Measurements from ENCODE around the gene SWT1.

SWT1 gene

GRCh38 chr1:185151215-185151614 is 5.8 kb upstream of the SWT1 start:
- peaks cover 3% of the 10 kb centered on the region for H4K20me1 ChIP-seq (ENCODE audit: insufficient read depth, low read length, poor library complexity, severe bottlenecking)
- no peaks in the 10 kb centered on the region for H3K9me3 ChIP-seq (ENCODE audit: insufficient read depth, low read depth, low read length)
- no peak overlapping the region for H3K4me3 ChIP-seq (ENCODE audit: low read length, poor library complexity, severe bottlenecking)
- H2AFZ ChIP-seq (ENCODE audit: low read length) = no peak overlapping the region
- H3K9me2 ChIP-seq (replicated peaks; ENCODE audit: low read depth, low read length) = no peaks in the 10 kb centered on the region
- no peaks in the 10 kb centered on the region; the same call in 1 of the 2 replicates for H3K36me3 ChIP-seq (ENCODE audit: insufficient read depth, low read length)
- H3K9ac ChIP-seq (ENCODE audit: low read depth, low read length, poor library complexity, severe bottlenecking) = no peak overlapping the region
- peaks cover 28% of the 10 kb centered on the region for H3K4me1 ChIP-seq (ENCODE audit: insufficient read depth, low read length, poor library complexity, severe bottlenecking)
- H3K79me2 ChIP-seq (ENCODE audit: insufficient read depth, low read length) = peaks cover 15% of the 10 kb centered on the region
- no peaks in the 10 kb centered on the region for H3K27me3 ChIP-seq (ENCODE audit: insufficient read depth, low read length, poor library complexity, severe bottlenecking)
- TF ChIP-seq CTCF (conservative IDR thresholded peaks at IDR 0.05; ENCODE audit: low read length) = no peak
- no peak for TF ChIP-seq EZH2phosphoT487 (IDR thresholded peaks at IDR 0.05; ENCODE audit: borderline replicate concordance)
- no peak overlapping the region for H3K4me2 ChIP-seq (ENCODE audit: low read depth, low read length, poor library complexity, severe bottlenecking)
- H3F3A ChIP-seq (ENCODE audit: low read depth) = no peaks in the 10 kb centered on the region

- H3K4me3 ChIP-seq (ENCODE audit: low read length, poor library complexity, severe bottlenecking) = no peak overlapping the region
- H3K9me2 ChIP-seq (replicated peaks; ENCODE audit: low read depth, low read length) = no peaks in the 10 kb centered on the region
- no peak overlapping the region for H2AFZ ChIP-seq (ENCODE audit: low read length)
- H3K27me3 ChIP-seq (ENCODE audit: insufficient read depth, low read length, poor library complexity, severe bottlenecking) = no peaks in the 10 kb centered on the region
- no peaks in the 10 kb centered on the region for H3K9me3 ChIP-seq (ENCODE audit: insufficient read depth, low read depth, low read length)
- TF ChIP-seq CTCF (conservative IDR thresholded peaks at IDR 0.05; ENCODE audit: low read length) (no peak), EZH2phosphoT487 (IDR thresholded peaks at IDR 0.05; ENCODE audit: borderline replicate concordance) (no peak)
- H3K79me2 ChIP-seq (ENCODE audit: insufficient read depth, low read length) = peaks cover 19% of the 10 kb centered on the region
- no peak overlapping the region for H3K9ac ChIP-seq (ENCODE audit: low read depth, low read length, poor library complexity, severe bottlenecking)
- no peaks in the 10 kb centered on the region for H3F3A ChIP-seq (ENCODE audit: low read depth)
- peaks cover 6% of the 10 kb centered on the region for H4K20me1 ChIP-seq (ENCODE audit: insufficient read depth, low read length, poor library complexity, severe bottlenecking)
- no peaks in the 10 kb centered on the region; the same call in 1 of the 2 replicates for H3K36me3 ChIP-seq (ENCODE audit: insufficient read depth, low read length)
- peaks cover 28% of the 10 kb centered on the region for H3K4me1 ChIP-seq (ENCODE audit: insufficient read depth, low read length, poor library complexity, severe bottlenecking)
- no peak overlapping the region for H3K4me2 ChIP-seq (ENCODE audit: low read depth, low read length, poor library complexity, severe bottlenecking)
These were observed 4.7 kb upstream of the SWT1 start for GRCh38 chr1:185152187-185152767.

DNA sequence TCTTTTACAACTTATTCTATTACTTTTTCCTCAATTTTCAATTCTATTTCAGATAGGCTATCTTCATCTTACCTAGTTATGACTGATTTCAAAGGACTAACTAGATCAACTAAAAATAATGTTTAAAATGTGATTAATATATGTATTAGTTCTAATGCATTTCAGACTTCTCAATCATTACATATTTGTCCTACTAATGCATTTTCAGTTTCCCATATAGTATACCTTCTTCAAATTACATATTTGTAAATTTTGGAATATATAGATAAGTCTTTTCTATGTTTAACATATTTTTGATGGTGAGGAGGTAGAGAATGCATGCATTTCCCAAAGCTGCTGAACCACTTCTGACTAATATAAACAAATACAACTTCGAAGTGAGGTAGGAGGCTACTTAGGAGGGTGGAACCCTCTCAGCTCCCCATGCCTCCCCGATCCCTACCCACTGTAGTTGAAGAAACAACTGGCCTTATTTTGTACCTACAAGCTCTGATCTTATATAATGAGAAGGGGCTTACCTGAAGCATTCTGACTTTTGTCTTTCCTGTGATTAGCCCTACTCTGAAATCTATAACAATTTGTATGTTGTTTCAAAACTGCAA is 2.0 kb upstream of the SWT1 start:
- Histone ChIP-seq H3K27me3 (ENCODE audit: insufficient read depth, low read length, poor library complexity, severe bottlenecking) (no peaks in the 10 kb centered on the region), H3K9ac (ENCODE audit: low read depth, low read length, poor library complexity, severe bottlenecking) (peak overlapping the region; percentile 92), H3K4me3 (ENCODE audit: low read length, poor library complexity, severe bottlenecking) (peak overlapping the region; percentile 97), H3K79me2 (ENCODE audit: insufficient read depth, low read length) (peaks cover 19% of the 10 kb centered on the region), H3K36me3 (ENCODE audit: insufficient read depth, low read length) (no peaks in the 10 kb centered on the region), H2AFZ (ENCODE audit: low read length) (no peak overlapping the region), H3F3A (ENCODE audit: low read depth) (no peaks in the 10 kb centered on the region), H3K9me2 (replicated peaks; ENCODE audit: low read depth, low read length) (no peaks in the 10 kb centered on the region), H3K4me2 (ENCODE audit: low read depth, low read length, poor library complexity, severe bottlenecking) (peak overlapping the region; percentile 74), H4K20me1 (ENCODE audit: insufficient read depth, low read length, poor library complexity, severe bottlenecking) (peaks cover 6% of the 10 kb centered on the region), H3K9me3 (ENCODE audit: insufficient read depth, low read depth, low read length) (no peaks in the 10 kb centered on the region), H3K4me1 (ENCODE audit: insufficient read depth, low read length, poor library complexity, severe bottlenecking) (peaks cover 37% of the 10 kb centered on the region)
- TF ChIP-seq EZH2phosphoT487 (IDR thresholded peaks at IDR 0.05; ENCODE audit: borderline replicate concordance) (no peak), CTCF (conservative IDR thresholded peaks at IDR 0.05; ENCODE audit: low read length) (no peak)

Measured in Loucy (cell line).